Kidney glomerular epithelial cell (primary cell): ENCODE data around the gene ADAM22.
"Not testable (repeated sequence)": the region's sequence is repeated elsewhere in the genome, so short reads cannot be mapped to it uniquely, and the experiment has no call there.

Experiments used
- DNase-seq: peaks from one replicate; lab custom pipeline; 2025; lab: John Stamatoyannopoulos, UW

The ADAM22 gene

DNA sequence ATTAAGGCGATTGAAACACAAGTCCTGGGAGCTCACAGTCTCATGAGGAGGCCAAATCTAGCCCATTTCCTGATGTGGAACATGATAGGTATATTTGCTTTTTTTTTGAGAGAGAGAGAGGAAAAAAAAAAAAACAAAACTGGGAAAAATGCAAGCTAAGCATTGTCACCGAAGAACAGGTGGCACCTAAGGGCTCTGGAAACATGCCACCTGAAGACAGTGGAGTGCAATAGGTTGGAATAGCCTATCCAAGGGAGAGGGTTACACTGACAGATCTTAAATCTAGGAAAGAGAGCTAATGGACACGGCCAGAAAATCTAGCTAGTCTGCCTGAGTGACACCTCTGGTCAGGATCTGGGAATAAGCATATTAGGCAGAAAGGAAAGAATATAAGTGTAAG is 175.6 kb downstream of the ADAM22 start:
- no peak for DNase-seq

DNA sequence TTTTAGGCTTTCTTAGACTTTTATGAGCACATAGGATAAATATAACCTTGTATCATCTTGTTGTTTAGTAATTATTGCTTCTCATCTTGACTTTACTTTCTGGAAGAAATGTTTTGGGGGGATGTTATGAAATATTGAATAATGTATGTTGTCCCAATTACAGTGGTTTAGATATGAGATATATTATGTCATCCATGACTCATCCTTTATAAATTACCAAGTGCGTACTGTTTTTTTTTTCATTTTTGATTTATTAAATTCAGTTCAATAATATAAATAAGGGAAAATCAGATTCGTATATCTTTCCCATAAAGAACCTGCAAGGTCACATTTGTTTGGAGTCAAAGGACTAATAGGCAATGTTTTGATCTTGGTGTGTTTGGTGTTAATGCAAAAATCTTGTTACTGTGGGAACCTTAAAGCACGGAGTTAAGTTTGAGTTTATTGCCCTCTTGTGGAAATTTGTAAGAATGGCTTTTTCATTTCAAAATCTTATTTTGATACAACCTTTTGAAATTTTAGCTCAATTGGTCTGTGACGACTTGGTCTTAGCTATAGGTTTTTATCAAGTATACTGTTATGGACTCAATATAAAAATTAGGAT is 177.2 kb downstream of the ADAM22 start:
- DNase-seq: peak; percentile 82

DNA sequence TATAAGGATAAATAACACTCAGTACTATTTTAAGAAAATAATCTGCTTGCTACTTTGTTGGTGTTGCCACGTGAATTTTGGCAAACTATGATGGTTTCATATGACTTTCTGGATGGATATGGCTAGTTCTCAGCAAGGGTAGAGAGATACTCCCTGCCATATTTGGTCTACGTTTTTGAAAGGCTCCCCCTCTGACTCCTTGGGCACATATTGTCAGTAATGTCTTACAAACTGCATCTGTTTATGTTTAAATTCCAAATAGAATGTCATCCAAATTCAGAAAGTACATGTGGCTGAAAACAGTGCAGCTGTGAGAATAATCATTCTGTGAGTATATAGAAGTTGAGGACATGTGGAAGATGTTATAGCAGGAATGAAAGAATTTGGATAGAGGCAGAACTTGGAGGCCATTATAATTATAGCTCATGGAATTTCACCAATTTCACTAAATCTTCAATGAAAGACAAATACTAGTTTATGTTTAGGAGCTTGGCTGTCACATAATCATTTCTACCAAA is 178.0 kb downstream of the ADAM22 start:
- no peak for DNase-seq

DNA sequence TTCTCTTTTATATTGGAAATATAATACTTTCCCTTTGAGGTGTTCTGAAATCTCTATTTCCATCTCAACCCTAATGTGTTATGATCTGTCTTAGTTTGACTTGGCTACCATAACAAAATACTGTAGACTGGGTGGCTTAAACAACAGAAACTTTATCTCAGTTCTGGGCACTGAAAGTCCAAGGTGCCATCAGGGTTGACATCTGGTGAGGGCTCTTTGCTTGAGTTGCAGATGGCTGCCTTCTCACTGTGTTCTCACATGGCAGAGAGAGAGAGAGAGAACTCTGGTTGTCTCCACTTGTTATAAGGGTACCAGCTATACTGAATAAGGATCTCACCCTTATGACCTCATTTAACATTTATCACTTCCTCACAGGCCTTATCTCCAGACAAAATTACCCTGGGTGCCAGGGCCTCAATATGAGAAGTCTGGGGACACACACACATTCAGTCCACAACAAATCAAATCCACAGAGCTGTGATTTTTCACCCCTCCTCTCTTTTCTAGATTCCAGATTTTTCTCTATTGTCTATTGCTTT is 181.3 kb downstream of the ADAM22 start:
- DNase-seq: no peak

DNA sequence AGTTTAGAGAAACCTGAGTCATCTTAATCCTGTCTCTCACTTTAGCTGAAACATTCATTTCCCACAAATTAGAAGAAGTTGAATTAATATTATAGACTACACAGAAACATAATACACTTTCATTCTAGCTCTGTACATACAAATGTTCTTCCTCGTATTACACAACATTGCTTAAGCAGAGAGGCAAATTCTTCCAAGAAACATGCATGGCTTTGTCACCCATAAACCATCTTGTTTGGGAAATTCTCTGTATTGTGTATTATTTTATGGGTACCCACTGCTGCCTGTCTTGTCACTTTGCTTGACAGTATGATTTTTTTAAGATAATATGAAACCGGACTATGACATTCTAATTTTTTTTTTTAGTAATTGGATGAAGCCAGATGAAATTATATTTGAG is 181.8 kb downstream of the ADAM22 start:
- no peak for DNase-seq

DNA sequence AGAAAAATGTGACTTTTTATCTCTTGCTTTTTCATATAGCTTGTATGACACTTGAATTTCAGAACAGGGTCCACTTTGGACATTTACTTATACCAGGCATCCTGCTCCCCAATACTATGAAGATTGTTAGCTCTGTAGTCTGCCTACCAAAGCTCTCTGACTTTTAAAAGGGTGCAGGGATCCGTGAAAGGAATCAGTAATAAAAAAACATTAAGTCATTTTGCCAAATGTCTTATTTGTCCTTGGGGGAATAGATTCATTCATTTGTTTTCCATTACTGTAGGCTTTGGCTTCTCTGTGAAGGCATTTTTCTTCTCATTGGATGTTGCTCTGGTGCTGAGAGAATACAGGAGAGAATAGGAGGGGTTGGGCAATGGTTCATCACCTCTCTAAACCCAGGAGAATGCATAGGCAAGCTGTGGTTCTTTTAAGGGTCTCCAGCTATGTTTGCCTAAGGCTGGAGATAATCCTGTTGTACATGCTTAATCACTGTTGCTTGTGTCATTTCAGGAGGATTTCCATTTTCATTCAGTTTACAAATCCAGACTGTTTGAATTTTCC is 182.3 kb downstream of the ADAM22 start:
- DNase-seq: no peak

DNA sequence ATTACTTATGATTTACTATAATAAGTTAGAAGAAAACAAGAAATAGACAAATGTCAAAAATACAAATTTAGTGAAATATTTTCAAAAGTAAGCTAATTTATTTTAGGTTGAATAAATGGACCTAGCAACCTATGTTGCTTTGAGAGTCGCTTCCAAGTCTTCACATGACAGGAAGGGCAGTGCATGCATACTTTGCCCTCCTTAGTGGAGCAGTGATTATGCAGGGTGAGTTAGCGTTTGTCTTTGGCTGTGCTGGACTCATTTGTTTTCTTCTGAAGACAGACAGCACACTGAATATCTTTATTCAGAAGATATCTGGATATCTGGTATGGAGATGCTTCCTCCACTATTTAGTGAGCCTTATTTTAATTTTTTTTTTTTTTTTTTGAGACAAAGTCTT is 183.3 kb downstream of the ADAM22 start:
- no peak for DNase-seq

DNA sequence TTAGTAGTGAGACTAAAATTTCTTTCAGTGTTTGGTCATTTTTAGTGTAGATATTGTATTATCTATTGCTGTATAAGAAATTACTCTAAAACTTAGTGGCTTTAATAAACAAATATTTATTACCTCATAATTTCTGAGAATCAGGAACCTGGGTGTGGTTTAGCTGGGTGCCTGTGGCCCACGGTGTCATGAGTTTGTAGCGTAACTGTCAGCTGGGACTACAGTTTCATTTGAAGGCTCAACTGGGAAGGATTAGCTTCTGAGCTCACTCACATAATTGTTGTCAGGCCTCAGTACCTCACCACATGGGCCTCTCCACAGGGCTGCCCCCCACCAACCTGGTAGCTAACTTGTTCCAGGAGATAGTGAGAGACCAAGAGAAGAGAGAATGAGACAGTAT is 187.3 kb downstream of the ADAM22 start:
- no peak for DNase-seq

DNA sequence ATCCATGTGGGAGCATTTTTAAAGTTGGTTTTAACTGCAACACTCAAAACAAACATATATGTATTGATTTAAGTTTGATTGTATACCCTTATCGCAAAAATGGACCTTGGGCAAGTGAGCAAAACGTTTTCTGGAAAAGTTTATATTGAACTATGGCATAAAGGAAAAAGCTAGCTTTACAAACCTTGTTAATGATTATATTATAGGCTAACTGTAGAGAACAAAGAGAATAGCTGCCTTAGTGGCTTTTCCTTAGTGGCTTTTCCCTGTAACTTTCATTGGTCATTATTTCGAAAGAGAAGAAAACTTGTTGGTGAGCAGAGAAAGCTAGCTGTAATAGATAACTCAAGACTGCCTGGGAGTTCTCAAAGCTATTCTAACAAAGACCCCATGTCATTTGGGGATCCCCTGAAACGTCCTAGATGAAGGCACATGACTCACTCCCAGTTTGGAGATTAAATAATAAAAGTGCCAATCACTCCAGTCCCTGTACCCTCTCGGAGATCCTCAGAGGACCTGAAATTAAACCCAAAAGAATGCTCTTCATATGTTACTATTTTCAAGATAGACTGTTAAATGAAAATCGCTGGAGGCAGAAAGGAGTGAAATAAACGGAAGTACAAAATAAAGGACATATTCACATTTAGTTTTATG is 193.7 kb downstream of the ADAM22 start:
- DNase-seq: no peak

DNA sequence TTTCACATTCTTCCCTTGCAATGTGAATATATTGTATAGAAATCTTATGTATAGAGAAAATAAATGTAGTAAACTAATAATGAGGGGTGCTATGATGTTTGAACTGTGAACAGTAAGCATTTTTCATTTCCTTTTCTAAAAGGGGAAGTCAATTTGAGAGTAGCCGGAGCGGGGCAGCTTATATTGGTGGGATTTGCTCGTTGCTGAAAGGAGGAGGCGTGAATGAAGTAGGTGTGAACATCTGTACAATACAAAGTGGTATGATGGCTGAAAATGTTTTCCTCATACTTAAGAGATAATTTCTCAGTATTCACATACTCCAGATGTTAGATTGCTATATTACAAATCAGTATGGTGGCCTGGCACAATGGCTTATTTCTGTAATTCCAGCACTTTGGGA is 198.7 kb downstream of the ADAM22 start:
- DNase-seq: no peak

DNA sequence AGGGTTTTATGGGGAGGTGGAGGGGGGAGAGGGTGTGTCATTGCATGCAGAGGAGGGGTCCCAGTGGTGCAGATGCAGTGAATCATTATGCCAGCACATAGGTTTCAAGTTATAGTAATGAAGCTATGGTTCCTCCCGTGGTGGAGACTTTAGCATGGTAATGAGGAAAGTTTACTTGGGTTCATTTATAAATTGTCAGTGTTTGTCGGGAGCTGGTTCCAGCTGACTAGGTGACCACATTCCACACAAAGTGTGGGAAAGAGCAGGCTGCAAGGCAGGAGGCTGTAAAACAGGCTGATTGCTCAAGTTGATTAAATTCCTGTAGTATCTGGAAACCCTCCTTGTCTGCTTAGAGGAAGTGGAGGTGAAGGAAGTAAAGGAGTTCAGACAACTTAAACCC is 206.9 kb downstream of the ADAM22 start:
- DNase-seq: peak; percentile 79

DNA sequence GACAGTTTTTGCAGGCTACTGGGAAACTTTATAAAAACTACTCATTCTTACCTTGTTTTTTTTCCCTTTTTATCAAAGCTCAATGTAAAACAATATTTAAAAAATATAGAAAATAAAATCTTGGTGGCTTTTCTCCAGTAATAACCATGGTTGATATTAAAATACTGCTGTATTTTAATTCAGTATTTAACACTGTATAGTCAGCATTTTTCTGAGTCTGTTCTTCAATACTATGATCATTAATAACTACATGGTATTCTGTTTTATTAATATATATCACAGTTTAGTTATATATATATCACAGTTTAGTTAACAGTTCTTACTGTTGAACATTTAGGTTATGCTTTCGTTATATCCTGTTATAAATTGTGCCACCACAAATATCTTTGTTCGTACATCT is 207.4 kb downstream of the ADAM22 start:
- no peak for DNase-seq

DNA sequence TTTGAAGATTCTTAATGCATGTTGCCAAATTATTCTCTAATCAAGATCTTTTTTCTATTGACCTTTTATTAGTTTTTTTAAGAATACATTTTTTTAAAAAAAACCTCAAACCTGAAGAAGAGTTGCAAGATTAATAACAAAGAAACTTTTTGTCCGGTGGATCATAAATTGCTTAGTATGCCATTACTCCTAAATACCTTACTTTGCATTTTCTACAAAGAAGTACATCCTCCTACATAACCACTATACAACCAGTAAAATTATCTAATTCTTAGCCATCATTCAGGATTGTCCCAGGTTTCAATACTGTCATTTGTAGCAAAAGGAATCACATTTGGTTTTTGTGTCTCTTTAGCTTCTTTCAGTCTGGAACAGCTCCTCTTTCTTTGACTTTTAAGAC is 207.9 kb downstream of the ADAM22 start:
- no peak for DNase-seq

DNA sequence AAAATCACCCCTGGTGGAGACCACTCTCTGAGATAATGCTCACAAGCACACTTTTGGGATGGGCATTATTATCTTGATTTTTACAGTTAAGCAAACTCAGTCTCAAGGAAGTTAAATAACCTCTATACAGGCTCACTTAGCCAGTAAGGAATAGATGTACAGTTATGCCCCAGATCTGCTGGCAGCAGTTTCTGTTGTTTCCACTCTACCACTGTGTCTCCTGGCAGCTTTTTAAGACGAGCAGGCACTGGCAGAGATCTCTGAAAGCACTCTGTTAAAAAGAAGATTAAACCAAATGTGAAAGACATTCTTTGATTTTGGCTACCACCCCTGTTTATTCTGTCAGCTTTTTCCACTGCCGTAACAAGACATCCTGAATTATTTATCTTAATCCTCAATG is 212.6 kb downstream of the ADAM22 start:
- DNase-seq: no peak

DNA sequence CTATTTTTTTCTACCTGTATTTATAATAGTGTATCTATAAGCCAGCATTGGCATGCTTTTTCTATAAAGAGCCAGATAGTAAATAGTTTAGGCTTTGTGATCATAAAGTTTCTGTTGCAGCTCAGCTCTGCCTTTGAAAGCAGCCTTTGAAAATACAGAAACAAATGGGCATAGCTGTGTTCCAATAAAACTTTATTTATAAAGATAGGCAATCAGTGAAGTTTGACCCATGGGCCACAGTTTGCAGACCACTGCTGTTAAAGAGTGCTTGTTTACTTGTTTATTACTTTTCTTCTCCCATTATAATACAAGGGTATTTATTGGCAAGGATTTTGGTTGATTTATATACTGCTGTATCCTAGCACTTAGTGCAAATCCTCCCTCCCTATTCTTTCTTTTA is 213.3 kb downstream of the ADAM22 start:
- DNase-seq: no peak

DNA sequence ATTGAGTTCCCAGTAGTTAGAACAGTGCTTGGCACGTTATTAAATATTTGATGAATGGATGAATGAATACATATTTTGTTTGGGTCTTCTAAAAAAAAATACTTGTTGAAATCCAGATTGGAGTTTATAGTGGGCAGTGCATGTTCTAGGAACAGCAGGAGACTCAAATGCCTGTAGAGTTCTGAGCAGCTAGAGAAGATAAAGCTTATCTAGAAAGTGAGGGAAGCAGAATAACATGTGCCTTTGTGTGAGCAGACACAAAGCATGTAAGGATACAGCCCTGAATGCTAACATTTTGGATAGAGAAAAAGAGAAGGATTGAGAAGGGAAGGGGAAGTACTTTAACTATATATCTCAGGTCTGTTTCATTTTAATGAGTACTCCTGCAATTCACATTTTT is 213.9 kb downstream of the ADAM22 start:
- DNase-seq: no peak

DNA sequence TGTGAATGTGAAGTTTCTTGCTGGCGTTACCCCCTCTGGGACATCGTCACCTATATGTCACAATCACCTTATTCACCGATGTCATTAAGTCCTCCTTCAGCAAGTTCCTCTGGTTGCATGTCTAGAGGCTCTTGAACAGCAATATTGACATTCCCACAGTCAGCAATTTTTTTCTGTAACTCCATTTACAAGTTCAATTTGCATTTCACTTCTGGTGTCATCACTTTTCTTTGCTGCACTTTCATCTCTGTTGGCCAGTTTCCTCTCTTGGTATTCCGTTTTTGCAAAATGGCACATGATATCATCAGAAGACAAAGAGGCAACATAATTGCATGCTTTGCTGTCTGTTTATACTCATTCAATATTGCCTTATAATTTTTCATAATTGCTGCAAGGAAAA is 216.0 kb downstream of the ADAM22 start:
- DNase-seq: no peak

DNA sequence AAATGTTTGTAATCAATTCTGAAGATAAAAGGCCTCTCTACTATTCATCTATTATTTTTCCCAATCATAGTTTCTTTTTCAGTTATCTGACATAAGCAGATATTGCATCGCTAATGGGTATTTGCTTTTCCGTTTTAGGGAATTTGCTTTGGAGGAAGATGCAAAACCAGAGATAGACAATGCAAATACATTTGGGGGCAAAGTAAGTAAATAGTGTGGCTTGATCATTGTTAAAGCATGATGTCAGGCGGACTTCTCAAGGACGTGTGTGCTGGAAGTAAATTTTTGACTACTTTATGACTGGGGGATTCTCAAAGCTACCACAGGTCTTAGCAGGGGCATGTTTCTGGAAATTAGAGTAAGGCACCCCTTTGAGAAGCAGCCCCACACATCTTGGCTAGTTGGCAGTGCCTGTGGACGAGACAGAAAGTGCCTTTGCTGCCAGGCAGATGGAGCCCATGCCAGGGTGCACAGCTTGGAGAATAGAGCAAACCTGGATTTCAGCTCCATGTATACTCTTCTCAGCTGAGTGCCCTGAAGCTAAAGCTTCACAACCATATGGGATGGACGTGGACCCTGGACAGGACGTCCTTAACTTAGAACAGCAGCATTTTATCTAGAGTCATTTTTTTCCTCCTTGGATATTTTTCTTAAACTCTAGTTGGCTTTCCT is 217.2 kb downstream of the ADAM22 start:
- DNase-seq: no peak

DNA sequence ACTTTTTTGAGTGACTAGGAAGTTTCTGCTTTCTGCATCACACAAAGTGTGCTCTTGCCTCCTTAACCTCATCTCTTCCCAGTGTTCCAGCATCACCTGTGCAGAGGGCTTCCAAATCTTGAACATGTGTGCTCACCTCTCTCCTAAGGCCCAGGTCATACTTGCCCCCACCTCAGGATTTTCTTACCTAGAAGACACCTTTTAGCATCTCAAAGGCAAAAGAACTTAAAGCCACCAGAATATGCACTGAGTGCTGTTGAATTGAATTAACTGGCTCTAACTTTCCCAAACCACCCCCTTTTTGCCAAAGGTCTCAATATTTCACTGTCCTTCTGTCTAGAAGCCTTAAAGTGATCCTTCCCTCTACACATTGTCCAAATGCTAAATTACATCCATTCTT is 219.3 kb downstream of the ADAM22 start:
- no peak for DNase-seq

DNA sequence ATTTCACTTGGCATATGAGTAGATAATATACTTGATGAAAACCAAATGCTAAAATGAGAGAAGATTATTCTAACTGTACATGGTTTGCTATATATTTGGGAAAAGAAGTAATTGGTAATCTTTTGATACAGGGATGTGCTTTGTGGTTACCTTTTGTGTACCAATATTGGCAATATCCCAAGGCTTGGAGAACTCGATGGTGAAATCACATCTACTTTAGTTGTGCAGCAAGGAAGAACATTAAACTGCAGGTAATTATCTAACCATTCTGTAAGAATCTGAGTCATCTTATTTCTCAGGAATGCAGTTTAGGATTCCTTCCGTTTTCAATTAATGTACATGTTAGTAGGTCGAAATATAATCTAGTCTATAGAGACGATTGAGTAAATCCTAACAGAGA is 221.7 kb downstream of the ADAM22 start:
- DNase-seq: no peak

DNA sequence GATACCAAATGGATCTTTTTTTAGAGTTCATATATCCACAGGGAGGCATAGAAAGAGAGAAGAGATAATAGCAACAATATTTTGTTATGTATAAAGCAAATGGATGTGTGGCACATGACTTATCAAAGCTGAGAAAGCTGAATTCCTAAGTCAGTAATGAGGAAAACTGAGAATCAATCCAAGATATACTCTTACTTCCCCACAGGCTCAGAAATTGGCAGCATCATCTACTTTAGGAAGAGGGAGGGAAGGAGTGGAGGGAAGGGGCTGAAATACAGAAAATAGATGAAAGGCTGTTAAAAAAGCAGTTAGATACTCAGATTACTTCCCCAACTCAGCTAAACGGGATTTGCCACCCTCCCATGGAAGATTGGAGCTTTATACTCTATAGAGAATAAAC is 222.3 kb downstream of the ADAM22 start:
- no peak for DNase-seq

DNA sequence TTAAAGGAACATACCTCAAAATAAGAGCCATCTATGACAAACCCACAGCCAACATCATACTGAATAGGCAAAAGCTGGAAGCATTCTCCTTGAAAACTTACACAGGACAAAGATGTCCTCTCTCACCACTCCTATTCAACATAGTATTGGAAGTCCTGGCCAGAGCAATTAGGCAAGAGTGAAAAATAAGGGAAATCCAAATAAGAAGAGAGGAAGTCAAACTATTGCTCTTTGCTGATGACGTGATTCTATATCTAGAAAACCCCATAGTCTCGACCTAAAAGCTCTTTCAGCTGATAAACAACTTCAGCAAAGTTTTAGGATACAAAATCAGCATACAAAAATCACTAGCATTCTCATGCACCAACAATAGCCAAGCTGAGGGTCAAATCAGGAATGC is 225.7 kb downstream of the ADAM22 start:
- DNase-seq: not testable (repeated sequence)

DNA sequence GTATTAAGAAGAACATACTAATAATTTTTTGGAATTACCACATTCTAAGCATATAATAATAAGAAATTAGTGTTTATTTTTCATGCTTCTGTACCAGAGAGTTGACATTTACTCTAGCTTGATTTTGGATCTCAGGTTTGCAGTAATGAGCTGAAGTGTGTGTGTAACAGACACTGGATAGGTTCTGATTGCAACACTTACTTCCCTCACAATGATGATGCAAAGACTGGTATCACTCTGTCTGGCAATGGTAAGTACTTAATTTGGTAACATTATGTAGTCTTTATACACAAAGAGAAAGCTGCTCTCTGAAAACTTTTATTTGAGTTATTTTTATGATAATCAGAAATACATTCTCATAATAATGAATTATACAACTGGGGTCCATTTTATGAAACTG is 231.6 kb downstream of the ADAM22 start:
- DNase-seq: no peak
